Ureter (tissue), 1 donor: ENCODE measurements around the gene LRRC1. TPM values are rescaled to one million over a fixed set of nuclear protein-coding genes. Genes with fewer than 3 reads are reported as not detected.

ENCODE experiments used
- DNase-seq: peaks from one replicate; pipeline ENCODE4 v3.0.0-alpha.2; 2020; ENCODE audit warnings: low spot score
- total RNA-seq: library from RNA; stranded (reverse); gene quantifications from one replicate; pipeline ENCODE4 v1.2.4, GENCODE V29; 2023
- donor health status: DM: yes; HTN: yes; CAD: no.

The LRRC1 gene
- total RNA-seq, 1 donor from 2014 or later = 46.9 TPM

GRCh38 chr6:53887316-53887715 lies 92.5 kb downstream of the LRRC1 start:
- DNase-seq = no peak

- DNase-seq = no peak
Observed at GRCh38 chr6:53888931-53889330, 94.1 kb downstream of the LRRC1 start.

GRCh38 chr6:53889365-53889764 lies 94.6 kb downstream of the LRRC1 start:
- DNase-seq = no peak

- DNase-seq = no peak
Observed at GRCh38 chr6:53892707-53893106, 97.9 kb downstream of the LRRC1 start.

DNA sequence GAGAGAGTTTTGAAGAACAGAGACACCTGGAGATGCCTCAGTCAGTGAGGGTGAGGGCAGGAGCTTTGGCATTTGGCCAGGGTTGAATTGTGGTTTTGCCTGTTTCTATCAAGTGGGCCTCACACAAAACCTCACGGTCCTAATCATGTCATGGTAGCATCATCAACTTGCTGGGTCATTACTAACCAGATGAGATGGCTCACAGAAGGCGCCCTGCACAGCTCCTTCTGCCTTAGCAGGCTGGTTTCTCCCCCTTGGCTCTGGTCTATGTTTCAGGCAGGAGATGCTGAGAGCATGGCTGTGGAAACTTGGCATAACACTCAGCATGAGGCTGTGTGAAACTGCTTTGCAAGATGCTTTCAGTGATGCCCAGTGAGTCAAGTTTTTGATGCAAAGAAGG lies 99.3 kb downstream of the LRRC1 start:
- no peak for DNase-seq

DNA sequence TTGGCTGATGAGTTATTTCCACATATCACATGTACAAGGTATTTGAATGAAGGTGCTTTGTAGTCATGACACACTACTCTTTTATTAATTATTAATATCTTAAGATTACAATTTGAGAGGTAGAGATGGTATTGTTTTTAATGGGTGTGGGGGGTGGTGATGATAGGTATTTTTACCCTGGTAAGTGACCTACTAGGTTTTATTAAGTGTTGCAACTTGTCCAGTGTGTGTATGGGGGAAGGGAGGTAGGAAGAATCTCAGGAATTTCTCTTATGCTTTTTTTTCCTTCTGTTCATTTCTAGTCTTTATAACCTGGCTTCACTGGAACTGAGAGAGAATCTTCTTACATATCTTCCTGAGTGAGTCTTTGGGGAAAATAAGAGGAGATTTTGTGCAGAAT lies 101.4 kb downstream of the LRRC1 start:
- no peak for DNase-seq

GRCh38 chr6:53898026-53898795 lies 103.4 kb downstream of the LRRC1 start:
- no peak for DNase-seq

DNA sequence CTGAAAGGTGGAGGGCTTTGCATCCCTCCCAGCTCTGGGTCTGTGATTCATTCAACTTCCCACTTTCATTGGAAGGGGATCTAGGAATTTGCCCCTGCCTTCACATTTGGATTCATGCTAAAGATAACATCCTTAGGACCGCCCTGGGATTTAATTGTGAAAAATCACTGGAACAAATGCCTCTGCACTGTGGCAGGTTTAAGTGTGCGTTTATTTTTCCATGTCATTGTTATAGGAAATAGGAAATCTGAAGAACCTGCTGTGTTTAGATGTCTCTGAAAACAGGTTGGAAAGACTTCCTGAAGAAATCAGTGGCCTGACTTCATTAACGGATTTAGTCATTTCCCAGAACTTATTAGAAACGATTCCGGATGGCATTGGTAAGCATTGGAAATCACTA lies 104.7 kb downstream of the LRRC1 start:
- no peak for DNase-seq

- no peak for DNase-seq
Observed at GRCh38 chr6:53903357-53903756, 108.6 kb downstream of the LRRC1 start.

DNA sequence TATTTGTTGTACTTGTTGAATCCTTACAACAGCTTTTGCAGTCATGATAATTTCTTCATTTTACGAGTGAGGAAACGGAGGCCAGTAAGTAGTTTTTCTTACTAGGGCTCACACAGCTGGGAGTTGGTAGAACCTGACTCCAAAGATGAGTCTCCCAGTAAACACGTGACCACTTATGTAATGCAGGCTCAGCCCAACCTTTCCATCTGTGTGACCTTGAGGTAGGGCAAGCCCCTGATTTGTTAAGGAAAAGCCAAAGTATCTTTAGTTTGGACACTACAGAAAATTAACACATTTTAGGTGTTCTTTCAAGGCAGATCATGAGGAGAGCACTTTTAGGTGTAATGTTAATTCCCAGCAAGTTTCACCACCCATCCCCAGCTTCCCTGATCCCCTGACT lies 111.3 kb downstream of the LRRC1 start:
- DNase-seq = no peak

DNA sequence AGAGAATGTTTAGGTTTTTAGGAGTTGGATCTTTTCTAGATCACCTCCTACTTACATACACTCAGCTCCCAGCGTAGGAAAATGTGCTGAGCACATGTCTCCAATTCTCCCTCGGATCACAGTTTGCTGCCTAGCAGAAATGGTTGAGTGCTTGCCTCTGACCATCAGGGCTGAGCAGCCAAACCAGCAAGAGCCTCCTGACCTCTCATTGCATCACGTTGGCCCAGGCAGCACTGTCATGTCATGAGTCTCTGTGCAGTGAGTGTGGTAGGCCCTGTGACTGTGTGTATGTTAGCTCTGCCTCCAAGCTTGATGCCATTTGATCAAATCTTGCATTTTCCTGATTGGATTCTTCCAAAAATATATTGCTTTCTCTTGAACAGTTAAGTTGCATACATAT lies 112.0 kb downstream of the LRRC1 start:
- DNase-seq = no peak

GRCh38 chr6:53910834-53911233 lies 116.0 kb downstream of the LRRC1 start:
- no peak for DNase-seq

- no peak for DNase-seq
Observed at GRCh38 chr6:53912661-53913060, 117.9 kb downstream of the LRRC1 start.

DNA sequence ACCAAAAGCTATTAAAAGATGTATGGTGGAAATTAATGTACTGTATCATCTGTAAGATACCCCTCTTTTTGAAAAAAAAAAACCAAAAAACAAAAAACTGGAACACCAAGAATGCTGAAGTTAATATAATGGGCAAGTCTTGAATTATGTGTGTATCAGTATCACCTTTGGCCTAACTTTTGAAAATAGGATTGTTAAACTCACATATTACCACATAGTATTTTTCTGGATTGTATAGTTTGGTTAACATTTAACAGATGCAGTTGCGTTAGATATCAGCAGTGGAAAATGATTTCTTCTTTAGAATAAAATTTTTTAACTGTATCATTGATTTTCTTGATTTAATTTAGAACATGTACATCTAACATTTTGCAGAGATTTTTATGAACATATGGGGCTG lies 118.5 kb downstream of the LRRC1 start:
- no peak for DNase-seq

DNA sequence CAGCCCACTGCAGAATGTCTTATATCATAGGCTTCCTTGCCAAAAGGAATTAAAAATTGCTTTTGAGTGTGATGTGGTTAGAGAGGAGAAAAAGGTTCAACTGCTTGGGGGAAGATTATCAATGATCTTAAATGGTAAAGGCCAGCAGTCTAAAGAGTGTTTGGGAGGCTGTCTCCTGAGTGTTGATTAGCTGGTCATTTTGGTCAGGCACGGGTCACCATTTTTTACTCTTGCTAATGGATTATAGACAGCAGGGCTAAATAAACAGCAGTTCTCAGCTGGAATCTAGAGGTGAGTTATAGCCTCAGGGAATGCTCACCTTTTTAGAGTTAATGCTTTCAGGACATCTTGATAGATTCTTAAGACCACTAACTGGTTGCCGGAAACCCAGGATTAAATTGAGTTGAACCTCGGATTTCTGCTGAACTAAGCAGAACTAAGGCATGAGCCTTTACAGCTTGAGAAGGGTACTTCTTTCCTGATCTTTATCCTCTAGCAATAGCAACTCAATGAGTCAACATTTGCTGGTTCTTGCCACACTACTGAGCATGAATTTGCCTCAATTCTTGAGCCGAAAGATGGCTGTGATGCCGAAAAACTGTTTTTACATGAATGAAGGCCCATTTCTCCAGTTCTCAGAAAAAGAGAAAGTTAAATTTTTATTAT lies 120.4 kb downstream of the LRRC1 start:
- no peak for DNase-seq

DNA sequence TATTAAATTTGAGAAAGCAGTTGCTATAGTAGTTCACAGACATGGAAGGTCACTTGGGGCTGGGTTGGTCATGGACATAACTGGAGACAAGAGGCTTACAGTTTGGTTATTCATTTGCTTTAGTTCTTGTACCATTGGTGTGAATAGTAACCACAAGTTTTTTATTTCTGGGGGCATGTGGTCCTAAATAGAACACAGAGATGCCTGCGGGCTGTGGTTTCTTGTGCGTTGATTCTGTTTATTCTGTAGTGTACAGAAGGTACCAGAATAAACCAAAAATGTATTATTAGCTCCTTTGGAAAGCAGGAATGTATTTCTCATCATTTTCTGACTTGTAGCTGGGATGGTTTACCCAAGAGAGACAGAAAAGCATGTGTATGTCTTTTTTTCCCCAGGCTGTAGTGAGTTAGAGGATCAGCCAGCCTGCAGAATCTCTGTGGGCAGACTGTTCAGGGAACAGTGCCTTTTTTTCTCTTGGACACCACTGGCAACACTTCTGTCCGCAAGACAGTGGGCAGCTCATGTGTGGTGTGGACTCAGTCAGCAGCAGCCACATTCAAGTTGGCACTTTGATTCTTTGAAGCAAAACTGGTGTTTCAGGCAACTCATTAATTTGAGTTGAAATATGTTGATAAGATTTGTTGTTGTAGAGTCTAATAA lies 122.1 kb downstream of the LRRC1 start:
- DNase-seq = no peak

DNA sequence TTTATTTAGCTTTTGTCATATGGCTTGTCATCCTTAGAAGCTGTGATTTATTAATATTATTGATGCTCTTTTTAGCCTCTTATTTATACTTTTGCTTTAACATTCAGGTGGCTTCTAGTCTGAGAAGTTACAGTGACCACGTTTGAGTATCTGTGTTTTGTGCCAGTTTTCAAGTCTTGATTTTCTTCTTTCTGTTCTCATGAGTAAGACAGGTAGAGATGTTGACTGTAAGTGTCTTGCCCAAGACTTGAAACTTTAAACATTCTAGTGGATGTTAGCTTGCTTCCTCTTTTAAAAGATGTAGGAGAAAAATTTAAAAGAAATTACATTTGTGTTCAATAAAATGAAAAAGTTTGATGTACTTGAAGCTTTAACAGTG lies 122.6 kb downstream of the LRRC1 start:
- DNase-seq = no peak

GRCh38 chr6:53918854-53919510 lies 124.2 kb downstream of the LRRC1 start:
- no peak for DNase-seq

- no peak for DNase-seq
Observed at GRCh38 chr6:53919881-53920360, 125.1 kb downstream of the LRRC1 start.

GRCh38 chr6:53920881-53921280 lies 126.1 kb downstream of the LRRC1 start:
- DNase-seq = no peak

DNA sequence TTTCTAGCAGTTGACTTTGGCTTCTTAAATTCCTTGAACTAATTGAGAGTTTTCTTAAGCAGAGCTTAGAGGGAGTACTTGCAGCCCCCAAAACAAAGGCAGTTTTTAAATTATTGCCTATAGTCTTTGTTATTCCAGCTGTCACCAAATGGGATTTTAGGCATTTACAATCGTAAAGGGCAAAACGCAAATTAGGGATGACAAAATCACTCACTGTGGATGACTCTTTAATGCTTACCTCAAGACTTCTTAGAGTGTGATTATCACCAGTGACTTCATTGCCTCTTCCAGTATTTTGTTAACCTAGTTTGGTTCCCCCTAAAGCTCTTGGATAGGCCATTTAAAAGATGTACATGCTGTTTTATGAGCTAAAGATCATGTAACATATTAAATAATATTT lies 126.8 kb downstream of the LRRC1 start:
- DNase-seq = no peak

GRCh38 chr6:53922539-53922981 lies 127.8 kb downstream of the LRRC1 start:
- DNase-seq = no peak
